Effector memory CD4-positive, alpha-beta T cell (primary cell): Measurements from ENCODE around the gene TNPO2.
A peak's percentile ranks its signal among the peaks of the same experiment; 100 is the strongest.
"Not testable (repeated sequence)": the region's sequence is repeated elsewhere in the genome, so short reads cannot be mapped to it uniquely, and the experiment has no call there.

ENCODE experiments used
- DNase-seq, 3 donors: peaks; one replicate each; pipeline ENCODE4 v3.0.0-alpha.2; 2020
- H3K27ac ChIP-seq: 2 replicates; pipeline ENCODE4 v1.7.0; 2013; ENCODE audit warnings: mild to moderate bottlenecking, low read length, moderate library complexity; ENCODE audit not compliant: insufficient read depth, poor library complexity, severe bottlenecking
- H3K27me3 ChIP-seq: replicated peaks from 2 replicates; pipeline ENCODE4 v1.7.0; 2013; ENCODE audit warnings: mild to moderate bottlenecking, low read length; ENCODE audit not compliant: insufficient read depth, control insufficient read depth, poor library complexity, severe bottlenecking
- H3K36me3 ChIP-seq: 2 replicates; pipeline ENCODE4 v1.7.0; 2013; ENCODE audit warnings: mild to moderate bottlenecking, low read length, moderate library complexity; ENCODE audit not compliant: control insufficient read depth, insufficient read depth
- H3K4me1 ChIP-seq: 2 replicates; pipeline ENCODE4 v1.7.0; 2013; ENCODE audit warnings: low read length, mild to moderate bottlenecking; ENCODE audit not compliant: control insufficient read depth, insufficient read depth, poor library complexity, severe bottlenecking
- H3K4me3 ChIP-seq: 2 replicates; pipeline ENCODE4 v1.7.0; 2013; ENCODE audit warnings: low read length, low read depth, mild to moderate bottlenecking; ENCODE audit not compliant: insufficient read depth, poor library complexity, severe bottlenecking
- H3K9me3 ChIP-seq: 2 replicates; pipeline ENCODE4 v1.7.0; 2013; ENCODE audit warnings: mild to moderate bottlenecking, low read length, moderate library complexity; ENCODE audit not compliant: control insufficient read depth

The TNPO2 gene

DNA sequence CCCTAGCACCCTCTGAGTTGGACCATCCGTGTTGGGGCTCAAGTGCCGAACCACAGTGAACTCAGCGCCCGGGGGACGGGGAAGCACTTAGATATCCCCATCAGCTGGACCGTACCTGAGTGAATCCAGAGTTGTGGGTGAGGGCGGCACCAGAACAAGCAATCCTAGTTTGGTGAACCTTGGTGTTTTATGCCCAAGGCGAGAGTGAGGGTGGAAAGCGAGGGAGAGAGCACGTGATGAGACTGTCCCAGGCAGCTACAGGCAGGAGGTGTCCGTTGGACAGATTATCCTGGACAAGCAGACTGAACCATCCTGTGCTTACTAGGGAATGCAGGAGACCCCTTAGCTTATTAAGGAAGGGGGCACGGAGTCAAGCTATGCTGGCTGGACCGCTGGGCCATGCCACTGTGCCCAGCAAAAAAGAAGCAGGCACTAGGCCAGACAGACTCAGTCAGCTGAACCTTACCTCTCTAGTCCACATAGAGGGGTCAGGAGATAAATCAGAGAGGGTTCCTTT, 14.2 kb upstream of the TNPO2 start:
- no peaks in the 10 kb centered on the region for H3K27me3 ChIP-seq
- H3K27ac ChIP-seq: peak overlapping the region; percentile 90
- peak overlapping the region; percentile 85 for H3K4me3 ChIP-seq
- no peak for DNase-seq
- peaks cover 28% of the 10 kb centered on the region for H3K4me1 ChIP-seq
- no peaks in the 10 kb centered on the region for H3K36me3 ChIP-seq
- no peaks in the 10 kb centered on the region for H3K9me3 ChIP-seq

GRCh38 chr19:12736995-12737834, 13.5 kb upstream of the TNPO2 start, which contains the start of gene GET3:
Gene GET3 (plus strand): TSS chr19:12737497. CDS start chr19:12737506, 9 bp downstream.
- DNase-seq: peak; percentile 62 to 76 (median 63)
- Histone ChIP-seq H3K27me3 (no peaks in the 10 kb centered on the region), H3K27ac (peak within 1 kb of the TSS; percentile 90), H3K36me3 (no peaks in the 10 kb centered on the region), H3K4me1 (peaks cover 29% of the 10 kb centered on the region), H3K9me3 (no peaks in the 10 kb centered on the region), H3K4me3 (peak within 1 kb of the TSS; percentile 85)

DNA sequence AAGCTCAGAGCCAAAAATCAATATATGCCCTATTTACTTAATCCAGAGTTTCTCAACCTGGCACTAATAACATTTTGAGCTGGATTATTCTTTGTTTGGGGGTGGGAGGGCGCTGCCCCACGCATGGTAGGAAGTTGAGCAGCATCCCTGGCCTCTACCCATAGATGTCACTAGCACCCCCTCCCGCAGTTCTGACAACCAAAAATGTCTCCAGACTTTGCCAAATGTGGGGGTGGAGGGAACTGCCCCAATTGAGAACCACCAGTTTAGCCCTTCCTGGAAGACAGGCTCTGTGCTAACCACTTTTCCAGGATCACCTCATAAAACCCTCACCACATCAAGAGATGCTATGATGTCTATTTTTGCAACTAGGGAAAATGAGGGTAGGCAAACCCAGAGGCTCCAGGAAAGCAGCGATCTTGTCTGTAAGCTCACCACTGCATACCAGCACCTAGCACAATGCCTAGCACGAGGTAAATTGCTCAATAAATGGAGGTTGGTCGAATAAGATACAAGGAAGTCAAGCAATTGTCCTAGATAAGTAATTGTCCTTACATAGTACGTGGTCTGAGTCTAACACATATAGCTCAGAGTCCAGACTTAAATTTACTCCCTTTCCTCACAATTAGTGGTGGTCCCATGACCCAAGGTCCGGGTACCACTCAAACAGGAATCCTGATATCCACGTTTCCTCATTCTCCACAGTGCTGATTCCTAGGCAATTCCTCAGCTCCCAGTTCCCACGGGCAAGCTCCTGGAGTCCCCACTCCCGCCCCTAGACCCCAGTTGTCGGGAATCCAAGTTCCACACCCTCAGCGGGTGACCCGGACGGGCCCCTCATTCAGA, 9.9 kb upstream of the TNPO2 start:
- Histone ChIP-seq H3K27me3 (no peaks in the 10 kb centered on the region), H3K4me1 (peaks cover 32% of the 10 kb centered on the region), H3K27ac (peak overlapping the region; percentile 96), H3K36me3 (peaks cover 27% of the 10 kb centered on the region), H3K4me3 (peak overlapping the region; percentile 94), H3K9me3 (no peaks in the 10 kb centered on the region)
- no peak for DNase-seq

- Histone ChIP-seq H3K4me1 (peaks cover 19% of the 10 kb centered on the region), H3K36me3 (peaks cover 34% of the 10 kb centered on the region), H3K4me3 (no peak overlapping the region), H3K27ac (no peak overlapping the region), H3K9me3 (no peaks in the 10 kb centered on the region), H3K27me3 (no peaks in the 10 kb centered on the region)
- DNase-seq: no peak
These were observed 7.6 kb upstream of the TNPO2 start for GRCh38 chr19:12731337-12731736.

GRCh38 chr19:12730064-12730463, 6.3 kb upstream of the TNPO2 start:
- Histone ChIP-seq H3K4me1 (peaks cover 15% of the 10 kb centered on the region), H3K36me3 (peaks cover 34% of the 10 kb centered on the region), H3K27ac (no peak overlapping the region), H3K9me3 (no peaks in the 10 kb centered on the region), H3K27me3 (no peaks in the 10 kb centered on the region), H3K4me3 (no peak overlapping the region)
- DNase-seq: no peak

GRCh38 chr19:12727745-12728433, 4.2 kb upstream of the TNPO2 start:
- Histone ChIP-seq H3K27me3 (no peaks in the 10 kb centered on the region), H3K4me1 (peaks cover 8% of the 10 kb centered on the region), H3K36me3 (peaks cover 34% of the 10 kb centered on the region), H3K9me3 (no peaks in the 10 kb centered on the region), H3K27ac (no peak overlapping the region), H3K4me3 (no peak overlapping the region)
- no peak for DNase-seq

DNA sequence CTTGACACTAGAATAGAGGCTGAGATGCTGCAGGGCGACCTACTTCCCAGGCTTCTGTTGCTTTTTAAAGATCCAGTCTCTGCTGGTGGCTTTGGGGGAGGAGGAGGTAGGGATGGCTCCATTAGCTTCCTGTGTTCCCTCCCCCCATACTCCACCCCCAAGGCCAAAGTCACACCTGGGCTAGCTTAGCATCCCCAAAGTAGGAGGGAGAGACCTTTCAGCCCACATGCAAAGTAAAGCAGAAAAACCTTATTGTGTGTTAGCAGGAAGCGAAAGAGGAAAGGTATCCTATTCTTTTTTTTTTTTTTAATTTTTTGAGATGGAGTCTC, 3.2 kb upstream of the TNPO2 start:
- H3K4me1 ChIP-seq: peaks cover 7% of the 10 kb centered on the region
- no peak for DNase-seq
- peaks cover 34% of the 10 kb centered on the region for H3K36me3 ChIP-seq

DNA sequence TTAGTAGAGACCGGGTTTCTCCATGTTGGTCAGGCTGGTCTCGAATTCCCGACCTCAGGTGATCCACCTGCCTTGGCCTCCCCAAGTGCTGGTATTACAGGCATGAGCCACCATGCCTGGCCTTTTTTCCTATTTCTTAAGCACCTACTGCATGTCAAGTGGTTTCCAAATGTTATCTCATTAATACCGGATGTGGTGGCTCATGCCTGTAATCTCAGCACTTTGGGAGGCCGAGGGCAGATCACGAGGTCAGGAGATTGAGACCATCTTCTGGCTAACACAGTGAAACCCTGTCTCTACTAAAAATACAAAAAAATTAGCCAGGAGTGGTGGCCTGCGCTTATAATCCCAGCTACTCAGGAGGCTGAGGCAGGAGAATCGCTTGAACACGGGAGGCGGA, 1.9 kb upstream of the TNPO2 start:
- H3K36me3 ChIP-seq: peaks cover 22% of the 10 kb centered on the region
- not testable (repeated sequence) for DNase-seq, H3K27ac ChIP-seq, H3K9me3 ChIP-seq, H3K27me3 ChIP-seq, H3K4me3 ChIP-seq
- H3K4me1 ChIP-seq: peaks cover 15% of the 10 kb centered on the region

More for the DNA sequence above, 3.2 kb upstream of the TNPO2 start:
- no peaks in the 10 kb centered on the region for H3K9me3 ChIP-seq
- no peak overlapping the region for H3K4me3 ChIP-seq
- no peaks in the 10 kb centered on the region for H3K27me3 ChIP-seq
- no peak overlapping the region for H3K27ac ChIP-seq

GRCh38 chr19:12723381-12723640, 421 bp downstream of the TNPO2 start:
- no peaks in the 10 kb centered on the region for H3K27me3 ChIP-seq
- H3K36me3 ChIP-seq: peaks cover 10% of the 10 kb centered on the region
- no peaks in the 10 kb centered on the region for H3K9me3 ChIP-seq
- DNase-seq: no peak
- peaks cover 19% of the 10 kb centered on the region for H3K4me1 ChIP-seq
- peak overlapping the region; percentile 62 for H3K27ac ChIP-seq
- H3K4me3 ChIP-seq: peak overlapping the region; percentile 55
